Measurements from ENCODE around the gene COL16A1.

The COL16A1 gene

DNA sequence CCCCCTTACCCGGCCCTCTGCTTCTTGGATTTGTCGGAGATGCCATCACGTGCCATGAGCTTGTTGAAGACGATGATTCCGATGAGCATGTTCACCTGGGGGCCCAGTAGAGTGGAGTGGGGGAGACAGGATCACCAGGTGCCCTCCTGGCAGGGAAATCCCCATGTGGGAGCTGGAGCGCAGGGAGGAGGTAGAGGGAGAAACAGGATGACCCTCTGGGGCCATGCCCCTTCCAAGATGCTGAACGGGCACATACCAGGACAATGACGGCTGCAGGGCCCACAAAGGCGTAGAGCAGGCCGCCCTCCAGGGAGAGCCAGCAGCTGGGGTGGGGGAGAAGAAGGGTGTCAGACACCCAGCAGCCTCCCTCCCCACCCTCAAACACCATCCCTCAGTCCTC is 31.8 kb upstream of the COL16A1 start:
- TF ChIP-seq, protein P1, sequence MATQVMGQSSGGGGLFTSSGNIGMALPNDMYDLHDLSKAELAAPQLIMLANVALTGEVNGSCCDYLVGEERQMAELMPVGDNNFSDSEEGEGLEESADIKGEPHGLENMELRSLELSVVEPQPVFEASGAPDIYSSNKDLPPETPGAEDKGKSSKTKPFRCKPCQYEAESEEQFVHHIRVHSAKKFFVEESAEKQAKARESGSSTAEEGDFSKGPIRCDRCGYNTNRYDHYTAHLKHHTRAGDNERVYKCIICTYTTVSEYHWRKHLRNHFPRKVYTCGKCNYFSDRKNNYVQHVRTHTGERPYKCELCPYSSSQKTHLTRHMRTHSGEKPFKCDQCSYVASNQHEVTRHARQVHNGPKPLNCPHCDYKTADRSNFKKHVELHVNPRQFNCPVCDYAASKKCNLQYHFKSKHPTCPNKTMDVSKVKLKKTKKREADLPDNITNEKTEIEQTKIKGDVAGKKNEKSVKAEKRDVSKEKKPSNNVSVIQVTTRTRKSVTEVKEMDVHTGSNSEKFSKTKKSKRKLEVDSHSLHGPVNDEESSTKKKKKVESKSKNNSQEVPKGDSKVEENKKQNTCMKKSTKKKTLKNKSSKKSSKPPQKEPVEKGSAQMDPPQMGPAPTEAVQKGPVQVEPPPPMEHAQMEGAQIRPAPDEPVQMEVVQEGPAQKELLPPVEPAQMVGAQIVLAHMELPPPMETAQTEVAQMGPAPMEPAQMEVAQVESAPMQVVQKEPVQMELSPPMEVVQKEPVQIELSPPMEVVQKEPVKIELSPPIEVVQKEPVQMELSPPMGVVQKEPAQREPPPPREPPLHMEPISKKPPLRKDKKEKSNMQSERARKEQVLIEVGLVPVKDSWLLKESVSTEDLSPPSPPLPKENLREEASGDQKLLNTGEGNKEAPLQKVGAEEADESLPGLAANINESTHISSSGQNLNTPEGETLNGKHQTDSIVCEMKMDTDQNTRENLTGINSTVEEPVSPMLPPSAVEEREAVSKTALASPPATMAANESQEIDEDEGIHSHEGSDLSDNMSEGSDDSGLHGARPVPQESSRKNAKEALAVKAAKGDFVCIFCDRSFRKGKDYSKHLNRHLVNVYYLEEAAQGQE (IDR thresholded peaks at IDR 0.05; ENCODE audit: insufficient read depth in 1 of 2, low read depth in 2 of 2, low read length in 2 of 2): no peak
- TF ChIP-seq FOXP2 (optimal IDR thresholded peaks at IDR 0.05; ENCODE audit: borderline replicate concordance, extremely low read depth, extremely low read length, insufficient read depth): no peak
- TF ChIP-seq TAF1 (IDR thresholded peaks at IDR 0.05; ENCODE audit: borderline replicate concordance, insufficient read depth, low read length): no peak
- no peak for TF ChIP-seq SIN3A (IDR thresholded peaks at IDR 0.05; ENCODE audit: borderline replicate concordance, insufficient read depth, low read length)
- no peak for TF ChIP-seq POLR2AphosphoS5 (IDR thresholded peaks at IDR 0.05; ENCODE audit: low read depth, low read length)

DNA sequence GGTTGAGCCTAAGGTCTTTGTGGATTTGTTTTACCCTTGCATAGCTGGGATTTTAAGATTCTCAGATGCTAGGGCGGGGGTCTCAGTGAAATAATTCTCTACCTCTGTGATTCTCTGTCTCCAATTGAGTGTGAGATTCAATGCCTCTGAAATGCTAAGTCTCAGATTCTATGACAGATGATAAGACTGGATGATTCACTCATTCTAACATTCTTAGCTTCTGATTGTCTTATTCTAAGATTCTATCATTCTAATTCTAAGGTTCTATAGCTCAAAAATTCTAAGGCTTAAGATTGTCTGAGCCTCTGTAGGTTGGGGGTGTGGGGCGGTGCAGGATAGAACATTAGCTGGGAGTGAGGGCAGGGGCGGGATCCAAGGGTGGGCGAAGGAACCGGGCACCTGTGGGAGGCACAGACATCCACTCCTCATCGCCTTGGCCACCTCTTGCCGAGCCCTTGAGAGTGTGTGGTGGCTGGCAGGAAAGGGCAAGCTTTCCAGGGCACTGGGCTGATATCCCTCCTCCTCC is 30.8 kb upstream of the COL16A1 start:
- no peak for TF ChIP-seq FOXP2 (optimal IDR thresholded peaks at IDR 0.05; ENCODE audit: borderline replicate concordance, extremely low read depth, extremely low read length, insufficient read depth)
- TF ChIP-seq SIN3A (IDR thresholded peaks at IDR 0.05; ENCODE audit: borderline replicate concordance, insufficient read depth, low read length): no peak
- TF ChIP-seq, protein P1 (IDR thresholded peaks at IDR 0.05; ENCODE audit: insufficient read depth in 1 of 2, low read depth in 2 of 2, low read length in 2 of 2): no peak
- TF ChIP-seq POLR2AphosphoS5 (IDR thresholded peaks at IDR 0.05; ENCODE audit: low read depth, low read length): no peak
- TF ChIP-seq TAF1 (IDR thresholded peaks at IDR 0.05; ENCODE audit: borderline replicate concordance, insufficient read depth, low read length): no peak

DNA sequence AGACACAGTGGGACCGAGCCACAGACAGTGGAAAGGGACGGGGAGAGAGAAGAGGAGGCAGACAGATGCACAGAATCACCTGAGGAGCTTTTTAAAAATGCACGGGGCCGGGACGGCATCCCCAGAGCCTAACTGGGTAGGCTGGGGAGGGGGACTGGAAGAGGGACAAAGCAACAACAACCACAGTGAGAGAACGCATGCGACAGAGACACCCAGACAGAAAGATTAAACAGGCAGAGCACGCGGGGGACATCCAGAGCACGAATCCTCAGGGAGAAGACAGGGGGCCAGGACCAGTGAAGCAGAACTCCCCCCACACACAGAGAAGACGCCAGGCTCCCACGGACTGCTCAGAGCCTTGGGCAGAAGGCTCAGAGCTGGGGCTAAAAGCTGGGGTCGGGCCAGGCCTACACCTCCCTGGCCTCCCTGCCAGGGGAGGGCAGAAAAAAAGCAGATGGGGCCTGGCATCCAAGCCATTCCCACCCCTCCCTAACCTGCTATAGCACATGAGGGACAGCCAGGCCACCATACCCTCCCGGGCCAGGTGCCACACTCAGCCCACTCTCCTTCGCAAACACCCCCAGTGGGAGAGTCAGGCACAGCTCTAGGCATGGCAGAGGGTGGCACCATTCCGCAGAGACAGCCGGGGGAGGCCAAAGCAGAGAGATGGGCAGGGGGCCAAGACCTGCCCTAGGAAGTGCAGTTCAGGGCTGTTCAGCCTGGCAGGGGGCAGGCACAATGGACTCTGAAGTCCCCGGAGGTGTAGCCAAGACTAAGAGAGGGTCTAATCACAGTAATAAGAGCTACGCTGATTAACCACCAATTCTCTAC is 29.8 kb upstream of the COL16A1 start:
- no peak for TF ChIP-seq FOXP2 (optimal IDR thresholded peaks at IDR 0.05; ENCODE audit: borderline replicate concordance, extremely low read depth, extremely low read length, insufficient read depth)
- no peak for TF ChIP-seq POLR2AphosphoS5 (IDR thresholded peaks at IDR 0.05; ENCODE audit: low read depth, low read length)
- TF ChIP-seq TAF1 (IDR thresholded peaks at IDR 0.05; ENCODE audit: borderline replicate concordance, insufficient read depth, low read length): no peak
- TF ChIP-seq, protein P1 (IDR thresholded peaks at IDR 0.05; ENCODE audit: insufficient read depth in 1 of 2, low read depth in 2 of 2, low read length in 2 of 2): no peak
- TF ChIP-seq SIN3A (IDR thresholded peaks at IDR 0.05; ENCODE audit: borderline replicate concordance, insufficient read depth, low read length): no peak

DNA sequence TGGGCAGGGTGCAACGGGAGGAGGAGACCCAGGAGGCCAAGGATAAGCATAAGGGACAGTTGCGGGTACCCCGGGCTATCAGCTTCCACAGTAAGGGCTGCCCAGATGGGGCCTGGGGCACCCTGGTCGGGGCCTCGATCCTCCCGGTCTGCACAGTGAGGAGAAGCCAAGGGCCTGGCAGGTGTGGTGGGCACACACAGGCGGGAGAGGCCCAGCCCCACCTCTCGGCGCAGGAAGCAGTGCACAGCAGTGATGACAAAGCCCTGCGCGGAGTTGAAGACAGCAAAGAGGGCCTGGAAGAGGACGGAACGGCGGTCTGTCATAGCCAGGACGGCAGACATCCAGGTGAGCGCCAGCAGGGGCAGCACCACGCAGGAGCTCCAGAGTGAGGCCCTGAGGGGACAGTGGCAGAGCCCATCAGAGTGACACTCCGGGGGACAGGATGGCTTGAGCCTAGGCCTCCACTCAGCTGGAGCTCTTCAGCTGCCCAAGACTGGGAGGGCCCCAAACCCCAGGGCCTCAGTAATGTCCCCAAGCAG is 29.0 kb upstream of the COL16A1 start:
- TF ChIP-seq FOXP2 (optimal IDR thresholded peaks at IDR 0.05; ENCODE audit: borderline replicate concordance, extremely low read depth, extremely low read length, insufficient read depth): no peak
- no peak for TF ChIP-seq POLR2AphosphoS5 (IDR thresholded peaks at IDR 0.05; ENCODE audit: low read depth, low read length)
- TF ChIP-seq, protein P1 (IDR thresholded peaks at IDR 0.05; ENCODE audit: insufficient read depth in 1 of 2, low read depth in 2 of 2, low read length in 2 of 2): no peak
- TF ChIP-seq SIN3A (IDR thresholded peaks at IDR 0.05; ENCODE audit: borderline replicate concordance, insufficient read depth, low read length): no peak
- no peak for TF ChIP-seq TAF1 (IDR thresholded peaks at IDR 0.05; ENCODE audit: borderline replicate concordance, insufficient read depth, low read length)
